SK-N-SH (cell line): ENCODE measurements around the gene ICOSLG.
"Not testable (repeated sequence)": the region's sequence is repeated elsewhere in the genome, so short reads cannot be mapped to it uniquely, and the experiment has no call there.

Experiments used
- CTCF ChIP-seq: fragments of 200-600 bp; sonication (generic); IDR thresholded peaks from 2 replicates; pipeline ENCODE4 v1.6.1; 2017; ENCODE audit warnings: antibody characterized with exemption, mild to moderate bottlenecking, moderate library complexity
- EP300 ChIP-seq, 2 experiments: IDR thresholded peaks; 2 replicates each; pipeline versions ENCODE4 v1.4.0 to v1.6.1; 2012; ENCODE audit warnings: borderline replicate concordance in 1 of 2, low read depth in 1 of 2, low read length in 1 of 2
- EZH2phosphoT487 ChIP-seq: fragments of 200-600 bp; sonication (generic); IDR thresholded peaks from 2 replicates; pipeline ENCODE4 v1.6.1; 2017; ENCODE audit warnings: low read depth, mixed run types, mild to moderate bottlenecking, antibody characterized with exemption, moderate library complexity, borderline replicate concordance
- POLR2AphosphoS5 ChIP-seq: IDR thresholded peaks from 2 replicates; pipeline ENCODE4 v1.6.1; 2012; ENCODE audit warnings: low read depth, low read length
- RAD21 ChIP-seq: IDR thresholded peaks from 2 replicates; pipeline ENCODE4 v1.6.1; 2012; ENCODE audit warnings: mild to moderate bottlenecking, low read length
- SIN3A ChIP-seq: IDR thresholded peaks from 2 replicates; pipeline ENCODE4 v1.6.1; 2012; ENCODE audit warnings: low read depth, mild to moderate bottlenecking, low read length, moderate library complexity, borderline replicate concordance

- not testable (repeated sequence) for TF ChIP-seq EZH2phosphoT487; EP300 (IDR thresholded peaks at IDR 0.05; ENCODE audit: borderline replicate concordance in 1 of 2, low read depth in 1 of 2, low read length in 1 of 2); SIN3A; POLR2AphosphoS5; RAD21; CTCF
Observed at GRCh38 chr21:44229561-44229960, 11.2 kb downstream of the ICOSLG start.
